HEK293 (cell line): ENCODE results near the gene ESR1.

Experiments used
- CTCF ChIA-PET: fragments of 350-600 bp; formaldehyde crosslinking; extraction: SDS; loops from one replicate; lab custom pipeline; 2021; ENCODE audit warnings: antibody characterized with exemption; lab: Yijun Ruan, JAX
- POLR2A ChIA-PET: fragments of 300-600 bp; formaldehyde crosslinking; extraction: SDS; loops from one replicate; lab custom pipeline; 2020; ENCODE audit warnings: antibody characterized with exemption, inconsistent platforms; lab: Yijun Ruan, JAX
- H3K27ac ChIP-seq: fragments of 200-500 bp; sonication (Bioruptor generic); 2 replicates; pipeline ENCODE4 v1.5.1; 2014; ENCODE audit warnings: low read depth, low read length, control low read depth, inconsistent platforms; ENCODE audit errors: extremely low read depth
- H3K36me3 ChIP-seq, 2 experiments: fragments of 200-500 bp in 1 of 2; sonication (Bioruptor generic) in 1 of 2; 1 replicate in 1 of 2; 2 replicates in 1 of 2; pipeline ENCODE4 v1.5.1; 2014 to 2017; ENCODE audit warnings: inconsistent platforms in 2 of 2, low read length in 2 of 2; ENCODE audit not compliant: control insufficient read depth in 2 of 2, insufficient read depth in 1 of 2
- H3K4me1 ChIP-seq: fragments of 200-500 bp; sonication (Bioruptor generic); 2 replicates; pipeline ENCODE4 v1.5.1; 2014; ENCODE audit warnings: mild to moderate bottlenecking, low read length, inconsistent platforms; ENCODE audit not compliant: control insufficient read depth, insufficient read depth
- H3K4me3 ChIP-seq: 2 replicates; pipeline ENCODE4 v1.5.1; 2011; ENCODE audit warnings: low read depth, mild to moderate bottlenecking, control low read depth, low read length, moderate library complexity
- H3K9me3 ChIP-seq: fragments of 200-500 bp; sonication (Bioruptor generic); 2 replicates; pipeline ENCODE4 v1.5.1; 2014; ENCODE audit warnings: low read depth, low read length, inconsistent platforms; ENCODE audit not compliant: control insufficient read depth, insufficient read depth
- BCL11B ChIP-seq: fragments of 450-650 bp; formaldehyde crosslinking; IDR thresholded peaks from 2 replicates; pipeline ENCODE4 v1.5.1; 2016; ENCODE audit warnings: low read depth, missing biosample characterization, missing genetic modification characterization
- FEZF1 ChIP-seq: fragments of 450-650 bp; formaldehyde crosslinking; IDR thresholded peaks from 2 replicates; pipeline ENCODE4 v1.5.1; 2016; ENCODE audit warnings: missing biosample characterization, missing genetic modification characterization
- GLI2 ChIP-seq: fragments of 450-650 bp; formaldehyde crosslinking; IDR thresholded peaks from 2 replicates; pipeline ENCODE4; 2017; ENCODE audit warnings: missing biosample characterization, missing genetic modification characterization, low read depth, borderline replicate concordance
- HOXA7 ChIP-seq: sonication (generic); formaldehyde crosslinking; IDR thresholded peaks from 2 replicates; pipeline ENCODE4 v1.8.1; 2022; ENCODE audit warnings: missing genetic modification reagents, borderline replicate concordance
- ZBTB11 ChIP-seq: fragments of 450-650 bp; formaldehyde crosslinking; conservative IDR thresholded peaks from 2 replicates; pipeline ENCODE4 v1.5.1; 2016; ENCODE audit warnings: low read depth, missing biosample characterization, missing genetic modification characterization
- ZNF121 ChIP-seq: fragments of 450-650 bp; formaldehyde crosslinking; IDR thresholded peaks from 2 replicates; pipeline ENCODE4 v1.5.1; 2016; ENCODE audit warnings: missing biosample characterization, missing genetic modification characterization
- ZNF239 ChIP-seq: fragments of 450-650 bp; formaldehyde crosslinking; IDR thresholded peaks from 2 replicates; pipeline ENCODE4 v1.5.1; 2016; ENCODE audit warnings: missing biosample characterization, missing genetic modification characterization
- ZNF473 ChIP-seq: fragments of 450-650 bp; formaldehyde crosslinking; IDR thresholded peaks from 2 replicates; pipeline ENCODE4 v1.5.1; 2017; ENCODE audit warnings: missing biosample characterization, missing genetic modification characterization
- ZNF580 ChIP-seq: fragments of 450-650 bp; formaldehyde crosslinking; IDR thresholded peaks from 2 replicates; pipeline ENCODE4 v1.5.1; 2016; ENCODE audit warnings: missing biosample characterization, missing genetic modification characterization
- ZNF645 ChIP-seq: fragments of 450-650 bp; formaldehyde crosslinking; IDR thresholded peaks from 2 replicates; pipeline ENCODE4; 2016; ENCODE audit warnings: missing biosample characterization, missing genetic modification characterization
- ZSCAN4 ChIP-seq: fragments of 450-650 bp; formaldehyde crosslinking; IDR thresholded peaks from 2 replicates; pipeline ENCODE4 v1.5.1; 2017; ENCODE audit warnings: missing biosample characterization, missing genetic modification characterization
- TF ChIP-seq, protein P1 (sequence below): fragments of 450-650 bp; formaldehyde crosslinking; IDR thresholded peaks from 2 replicates; pipeline ENCODE4 v1.5.1; 2016; ENCODE audit warnings: missing biosample characterization, missing genetic modification characterization
- TF ChIP-seq, protein P2 (sequence below): fragments of 450-650 bp; IDR thresholded peaks from 2 replicates; pipeline ENCODE4 v1.5.1; 2018; ENCODE audit warnings: missing biosample characterization, missing genetic modification characterization
- TF ChIP-seq, protein P3 (sequence below): sonication (generic); formaldehyde crosslinking; IDR thresholded peaks from 2 replicates; pipeline ENCODE4 v1.8.1; 2022; ENCODE audit warnings: mild to moderate bottlenecking, moderate library complexity, missing genetic modification reagents

ESR1 gene

GRCh38 chr6:151772446-151772845, 35.0 kb upstream of the ESR1 start:
- CTCF ChIA-PET = interaction anchor here (0.6 kb wide), 1 partner anchor 35 kb away, joined by 3 read pairs; the partner anchor contains the start of gene ESR1
- no peak overlapping the region for H3K4me3 ChIP-seq
- TF ChIP-seq FEZF1 (tag by site-specific recombination) = no peak
- no peak for TF ChIP-seq GLI2
- no peak for TF ChIP-seq HOXA7 (CRISPR knock-in tag)

DNA sequence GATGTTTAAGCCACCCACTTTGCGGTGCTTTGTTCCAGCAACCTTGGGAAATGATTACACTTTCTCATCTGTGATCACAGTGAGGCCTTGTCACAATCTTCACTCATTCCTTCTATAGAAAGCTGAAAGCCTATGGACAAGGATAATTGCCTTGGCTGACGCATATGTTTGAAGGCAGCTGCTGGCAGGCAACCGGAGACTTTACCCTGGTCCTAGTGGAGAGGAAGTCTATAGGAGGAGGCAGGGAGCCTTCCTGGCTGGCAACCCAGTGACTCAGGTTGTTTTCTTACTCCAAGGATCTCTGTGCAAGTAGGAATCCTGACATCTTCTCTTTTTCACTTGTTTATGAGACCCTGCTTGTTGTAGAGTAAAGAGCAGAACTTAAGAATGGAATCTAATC, 34.1 kb upstream of the ESR1 start:
- CTCF ChIA-PET = interaction anchor here (0.6 to 1.6 kb wide), 3 partner anchors 8 to 497 kb away, joined by 3 to 10 read pairs (median 3); no protein-coding TSS in a partner anchor
- no peak for TF ChIP-seq FEZF1 (tag by site-specific recombination)
- TF ChIP-seq ZNF580 (tag by site-specific recombination) = no peak
- TF ChIP-seq, protein P1, sequence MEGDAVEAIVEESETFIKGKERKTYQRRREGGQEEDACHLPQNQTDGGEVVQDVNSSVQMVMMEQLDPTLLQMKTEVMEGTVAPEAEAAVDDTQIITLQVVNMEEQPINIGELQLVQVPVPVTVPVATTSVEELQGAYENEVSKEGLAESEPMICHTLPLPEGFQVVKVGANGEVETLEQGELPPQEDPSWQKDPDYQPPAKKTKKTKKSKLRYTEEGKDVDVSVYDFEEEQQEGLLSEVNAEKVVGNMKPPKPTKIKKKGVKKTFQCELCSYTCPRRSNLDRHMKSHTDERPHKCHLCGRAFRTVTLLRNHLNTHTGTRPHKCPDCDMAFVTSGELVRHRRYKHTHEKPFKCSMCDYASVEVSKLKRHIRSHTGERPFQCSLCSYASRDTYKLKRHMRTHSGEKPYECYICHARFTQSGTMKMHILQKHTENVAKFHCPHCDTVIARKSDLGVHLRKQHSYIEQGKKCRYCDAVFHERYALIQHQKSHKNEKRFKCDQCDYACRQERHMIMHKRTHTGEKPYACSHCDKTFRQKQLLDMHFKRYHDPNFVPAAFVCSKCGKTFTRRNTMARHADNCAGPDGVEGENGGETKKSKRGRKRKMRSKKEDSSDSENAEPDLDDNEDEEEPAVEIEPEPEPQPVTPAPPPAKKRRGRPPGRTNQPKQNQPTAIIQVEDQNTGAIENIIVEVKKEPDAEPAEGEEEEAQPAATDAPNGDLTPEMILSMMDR (tag by site-specific recombination) = no peak
- TF ChIP-seq ZNF645 (tag by site-specific recombination) = no peak
- TF ChIP-seq ZNF121 (tag by site-specific recombination) = no peak
- TF ChIP-seq BCL11B (tag by site-specific recombination) = no peak
- TF ChIP-seq ZNF473 (tag by site-specific recombination) = no peak
- TF ChIP-seq ZSCAN4 (tag by site-specific recombination) = no peak
- H3K4me3 ChIP-seq = no peak overlapping the region
- POLR2A ChIA-PET = interaction anchor here (0.5 kb wide), 1 partner anchor 105 kb away, joined by 3 read pairs; no protein-coding TSS in a partner anchor
- H3K36me3 ChIP-seq = no peaks in the 10 kb centered on the region
- no peaks in the 10 kb centered on the region for H3K4me1 ChIP-seq
- H3K27ac ChIP-seq = no peak overlapping the region
- H3K9me3 ChIP-seq = no peaks in the 10 kb centered on the region

More at GRCh38 chr6:151772446-151772845, 35.0 kb upstream of the ESR1 start:
- Histone ChIP-seq H3K9me3 (no peaks in the 10 kb centered on the region), H3K4me1 (no peaks in the 10 kb centered on the region), H3K36me3 (no peaks in the 10 kb centered on the region), H3K27ac (no peak overlapping the region)
- POLR2A ChIA-PET = no interaction called here

GRCh38 chr6:151782560-151782959, 24.9 kb upstream of the ESR1 start:
- CTCF ChIA-PET = interaction anchor here (0.6 kb wide), 1 partner anchor 83 kb away, joined by 3 read pairs; no protein-coding TSS in a partner anchor
- H3K4me3 ChIP-seq = no peak overlapping the region
- TF ChIP-seq, protein P2, sequence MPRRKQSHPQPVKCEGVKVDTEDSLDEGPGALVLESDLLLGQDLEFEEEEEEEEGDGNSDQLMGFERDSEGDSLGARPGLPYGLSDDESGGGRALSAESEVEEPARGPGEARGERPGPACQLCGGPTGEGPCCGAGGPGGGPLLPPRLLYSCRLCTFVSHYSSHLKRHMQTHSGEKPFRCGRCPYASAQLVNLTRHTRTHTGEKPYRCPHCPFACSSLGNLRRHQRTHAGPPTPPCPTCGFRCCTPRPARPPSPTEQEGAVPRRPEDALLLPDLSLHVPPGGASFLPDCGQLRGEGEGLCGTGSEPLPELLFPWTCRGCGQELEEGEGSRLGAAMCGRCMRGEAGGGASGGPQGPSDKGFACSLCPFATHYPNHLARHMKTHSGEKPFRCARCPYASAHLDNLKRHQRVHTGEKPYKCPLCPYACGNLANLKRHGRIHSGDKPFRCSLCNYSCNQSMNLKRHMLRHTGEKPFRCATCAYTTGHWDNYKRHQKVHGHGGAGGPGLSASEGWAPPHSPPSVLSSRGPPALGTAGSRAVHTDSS (tag by site-specific recombination) = no peak
- TF ChIP-seq, protein P3, sequence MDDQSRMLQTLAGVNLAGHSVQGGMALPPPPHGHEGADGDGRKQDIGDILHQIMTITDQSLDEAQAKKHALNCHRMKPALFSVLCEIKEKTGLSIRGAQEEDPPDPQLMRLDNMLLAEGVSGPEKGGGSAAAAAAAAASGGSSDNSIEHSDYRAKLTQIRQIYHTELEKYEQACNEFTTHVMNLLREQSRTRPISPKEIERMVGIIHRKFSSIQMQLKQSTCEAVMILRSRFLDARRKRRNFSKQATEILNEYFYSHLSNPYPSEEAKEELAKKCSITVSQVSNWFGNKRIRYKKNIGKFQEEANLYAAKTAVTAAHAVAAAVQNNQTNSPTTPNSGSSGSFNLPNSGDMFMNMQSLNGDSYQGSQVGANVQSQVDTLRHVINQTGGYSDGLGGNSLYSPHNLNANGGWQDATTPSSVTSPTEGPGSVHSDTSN (CRISPR knock-in tag) = no peak
- no peak for TF ChIP-seq ZNF239 (tag by site-specific recombination)
- no peak for TF ChIP-seq ZBTB11 (tag by site-specific recombination)
- TF ChIP-seq, all 188 proteins: peak for 0
- Histone ChIP-seq H3K36me3 (no peaks in the 10 kb centered on the region), H3K9me3 (no peaks in the 10 kb centered on the region), H3K27ac (no peak overlapping the region), H3K4me1 (no peaks in the 10 kb centered on the region)
- POLR2A ChIA-PET = no interaction called here
